H1 (cell line): ENCODE results near the gene LAG3.

ENCODE experiments used
- CTCF ChIP-seq, 3 experiments: IDR thresholded peaks; 1 replicate in 2 of 3; 2 replicates in 1 of 3; pipeline versions ENCODE4 v1.5.1 to v1.6.1; 2011; ENCODE audit warnings: low read length in 3 of 3, mild to moderate bottlenecking in 3 of 3, inconsistent platforms in 2 of 3, low read depth in 1 of 3, moderate library complexity in 1 of 3; ENCODE audit not compliant: insufficient read depth in 1 of 3; ENCODE audit errors: control extremely low read depth in 1 of 3
- EP300 ChIP-seq, 2 experiments: IDR thresholded peaks; 1 replicate in 1 of 2; 2 replicates in 1 of 2; pipeline ENCODE4 v1.6.1; 2011 to 2012; ENCODE audit warnings: low read depth in 2 of 2, low read length in 2 of 2, mild to moderate bottlenecking in 2 of 2, borderline replicate concordance in 1 of 2, inconsistent platforms in 1 of 2, moderate library complexity in 1 of 2
- EZH2 ChIP-seq: fragments of 200-600 bp; sonication (generic); IDR thresholded peaks from 2 replicates; pipeline ENCODE4 v1.7.1; 2012; ENCODE audit warnings: low read depth, mild to moderate bottlenecking, moderate library complexity, low read length, inconsistent platforms; ENCODE audit not compliant: severe bottlenecking
- KDM1A ChIP-seq: fragments of 200-600, 300-600 bp; sonication (generic); IDR thresholded peaks from 2 replicates; pipeline ENCODE4 v1.7.1; 2016; ENCODE audit warnings: mild to moderate bottlenecking, low read length, borderline replicate concordance
- POLR2A ChIP-seq, 2 experiments: IDR thresholded peaks; 1 replicate in 1 of 2; 2 replicates in 1 of 2; pipeline ENCODE4 v1.6.1; 2011; ENCODE audit warnings: low read depth in 2 of 2, low read length in 2 of 2, mild to moderate bottlenecking in 2 of 2; ENCODE audit errors: control extremely low read depth in 1 of 2
- POLR2AphosphoS5 ChIP-seq: IDR thresholded peaks from 2 replicates; pipeline ENCODE4 v1.6.1; 2011; ENCODE audit warnings: low read depth, low read length
- POU5F1 ChIP-seq: IDR thresholded peaks from 2 replicates; pipeline ENCODE4 v1.6.1; 2011; ENCODE audit warnings: low read depth, mild to moderate bottlenecking, low read length, moderate library complexity
- RAD21 ChIP-seq, 2 experiments: IDR thresholded peaks in 1 of 2; conservative IDR thresholded peaks in 1 of 2; 2 replicates each; pipeline ENCODE4 v1.6.1; 2011; ENCODE audit warnings: low read depth in 2 of 2, low read length in 2 of 2, improper control_type of control experiment in 1 of 2, inconsistent platforms in 1 of 2, mild to moderate bottlenecking in 1 of 2, moderate library complexity in 1 of 2
- SP2 ChIP-seq: IDR thresholded peaks from 2 replicates; pipeline ENCODE4 v1.6.1; 2012; ENCODE audit warnings: mild to moderate bottlenecking, low read length, inconsistent platforms
- SRF ChIP-seq: IDR thresholded peaks from 2 replicates; pipeline ENCODE4 v1.6.1; 2011; ENCODE audit warnings: mild to moderate bottlenecking, low read depth, low read length, moderate library complexity
- ZNF274 ChIP-seq: IDR thresholded peaks from 2 replicates; pipeline ENCODE4 v1.7.0; 2012; ENCODE audit warnings: low read length, borderline replicate concordance; ENCODE audit errors: extremely low read depth
- TF ChIP-seq, protein P1 (sequence below): IDR thresholded peaks from 2 replicates; pipeline ENCODE4 v1.6.1; 2012; ENCODE audit warnings: inconsistent platforms

GRCh38 chr12:6770094-6770493, 2.2 kb upstream of the LAG3 start:
- TF ChIP-seq SRF (no peak), POU5F1 (no peak), POLR2AphosphoS5 (no peak), EZH2 (no peak), SP2 (no peak), EP300 (IDR thresholded peaks at IDR 0.05; ENCODE audit: borderline replicate concordance in 1 of 2, low read depth in 2 of 2, low read length in 2 of 2) (no peak), CTCF (IDR thresholded peaks at IDR 0.05; ENCODE audit: control extremely low read depth in 1 of 3, insufficient read depth in 1 of 3, low read depth in 1 of 3, low read length in 3 of 3) (no peak), KDM1A (no peak), POLR2A (IDR thresholded peaks at IDR 0.05; ENCODE audit: control extremely low read depth in 1 of 2, low read depth in 2 of 2, low read length in 2 of 2) (0 out of 3 replicates have a peak, but pooled peaks of 1 of the 2 experiments have one; percentile 24), RAD21 (IDR thresholded peaks at IDR 0.05 in 1 of 2, conservative IDR thresholded peaks at IDR 0.05 in 1 of 2; ENCODE audit: low read depth in 2 of 2, low read length in 2 of 2) (no peak), ZNF274 (no peak)
- TF ChIP-seq, protein P1, sequence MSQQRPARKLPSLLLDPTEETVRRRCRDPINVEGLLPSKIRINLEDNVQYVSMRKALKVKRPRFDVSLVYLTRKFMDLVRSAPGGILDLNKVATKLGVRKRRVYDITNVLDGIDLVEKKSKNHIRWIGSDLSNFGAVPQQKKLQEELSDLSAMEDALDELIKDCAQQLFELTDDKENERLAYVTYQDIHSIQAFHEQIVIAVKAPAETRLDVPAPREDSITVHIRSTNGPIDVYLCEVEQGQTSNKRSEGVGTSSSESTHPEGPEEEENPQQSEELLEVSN = no peak
